ENCODE measurements around the gene RMND1. TPM values are rescaled to one million over a fixed set of nuclear protein-coding genes. Genes with fewer than 3 reads are reported as not detected.

RMND1 gene
- total and polyA plus RNA-seq, 2 of the 13 experiments (the other 11 are each of a cell fraction or from before 2014, with no cell fraction given), result 34.0 to 72.5 TPM

GRCh38 chr6:151389618-151390275, 62.2 kb downstream of the RMND1 start (continued):
- TF ChIP-seq ZFYVE20 (CRISPR knock-in tag; IDR thresholded peaks at IDR 0.05; ENCODE audit: borderline replicate concordance, low read depth), result 0 out of 2 replicates have a peak, but pooled peaks have one; percentile 80
- TF ChIP-seq GPN1 (CRISPR knock-in tag; IDR thresholded peaks at IDR 0.05; ENCODE audit: borderline replicate concordance), result peak; percentile 84; the same call in 1 of the 2 replicates
- TF ChIP-seq ZNF772 (CRISPR knock-in tag; IDR thresholded peaks at IDR 0.05), result peak; percentile 56; the same call in 1 of the 2 replicates
- TF ChIP-seq TAF1 (CRISPR knock-in tag; IDR thresholded peaks at IDR 0.05), result peak; percentile 97
- TF ChIP-seq ZNF326 (CRISPR knock-in tag; IDR thresholded peaks at IDR 0.05; ENCODE audit: borderline replicate concordance), result no peak
- peak; percentile 66; the same call in 1 of the 2 replicates for TF ChIP-seq NRL (CRISPR knock-in tag; IDR thresholded peaks at IDR 0.05; ENCODE audit: borderline replicate concordance)
- no peak for TF ChIP-seq MBD4 (IDR thresholded peaks at IDR 0.05; ENCODE audit: borderline replicate concordance, low read length)
- peak; percentile 77 for TF ChIP-seq ZNF264 (CRISPR knock-in tag; IDR thresholded peaks at IDR 0.05)
- no peak for TF ChIP-seq ZNF713 (CRISPR knock-in tag; IDR thresholded peaks at IDR 0.05)
- TF ChIP-seq ZBTB34 (CRISPR knock-in tag; IDR thresholded peaks at IDR 0.05), result no peak
- peak; percentile 96; the same call in 1 of the 2 replicates for TF ChIP-seq ZNF782 (CRISPR knock-in tag; IDR thresholded peaks at IDR 0.05; ENCODE audit: borderline replicate concordance)
- TF ChIP-seq SP2 (CRISPR knock-in tag; IDR thresholded peaks at IDR 0.05), result peak; percentile 55; the same call in 1 of the 2 replicates
- peak; percentile 97 for TF ChIP-seq ZNF547 (CRISPR knock-in tag; IDR thresholded peaks at IDR 0.05)
- TF ChIP-seq ZBTB46 (CRISPR knock-in tag; IDR thresholded peaks at IDR 0.05; ENCODE audit: borderline replicate concordance), result no peak
- no peak for TF ChIP-seq JARID2 (CRISPR knock-in tag; IDR thresholded peaks at IDR 0.05; ENCODE audit: insufficient replicate concordance)
- TF ChIP-seq SKI (IDR thresholded peaks at IDR 0.05; ENCODE audit: partially characterized antibody), result no peak
- peak; percentile 84 for TF ChIP-seq HOXA9 (CRISPR knock-in tag; IDR thresholded peaks at IDR 0.05; ENCODE audit: borderline replicate concordance)
- TF ChIP-seq MEF2D (CRISPR knock-in tag; IDR thresholded peaks at IDR 0.05), result peak; percentile 59; the same call in 1 of the 2 replicates
- TF ChIP-seq AKAP8 (CRISPR knock-in tag; IDR thresholded peaks at IDR 0.05), result peak; percentile 85; the same call in 1 of the 2 replicates
- TF ChIP-seq MLXIP (CRISPR knock-in tag; IDR thresholded peaks at IDR 0.05; ENCODE audit: borderline replicate concordance), result peak; percentile 74; the same call in 1 of the 2 replicates
- peak; percentile 54; the same call in 1 of the 2 replicates for TF ChIP-seq ZBTB26 (CRISPR knock-in tag; IDR thresholded peaks at IDR 0.05; ENCODE audit: borderline replicate concordance)
- TF ChIP-seq ZFP41 (CRISPR knock-in tag; IDR thresholded peaks at IDR 0.05; ENCODE audit: borderline replicate concordance), result 0 out of 2 replicates have a peak, but pooled peaks have one; percentile 69

All from HepG2 (cell line).